NCI-H82 treated with DMSO at 0.1 percent for 48 hours (cell line): Measurements from ENCODE around the gene OR2AT4.
"Not testable (repeated sequence)": the region's sequence is repeated elsewhere in the genome, so short reads cannot be mapped to it uniquely, and the experiment has no call there.

Source experiments
- DNase-seq: peaks from one replicate; lab custom pipeline; 2025; ENCODE audit not compliant: unreplicated experiment; lab: John Stamatoyannopoulos, UW

The OR2AT4 gene

GRCh38 chr11:75068993-75069392 is 27.7 kb downstream of the OR2AT4 start:
- DNase-seq: no peak

GRCh38 chr11:75068559-75068958 is 28.1 kb downstream of the OR2AT4 start:
- no peak for DNase-seq

GRCh38 chr11:75066061-75066460 is 30.6 kb downstream of the OR2AT4 start:
- DNase-seq: no peak

- no peak for DNase-seq
Observed at GRCh38 chr11:75063741-75064314, 32.8 kb downstream of the OR2AT4 start.

- DNase-seq: no peak
Observed at GRCh38 chr11:75059299-75059698, 37.4 kb downstream of the OR2AT4 start.

- no peak for DNase-seq
Observed at GRCh38 chr11:75056814-75057213, 39.9 kb downstream of the OR2AT4 start.

- DNase-seq: no peak
Observed at GRCh38 chr11:75055511-75055910, 41.2 kb downstream of the OR2AT4 start.

GRCh38 chr11:75052457-75052856 is 44.2 kb downstream of the OR2AT4 start:
- no peak for DNase-seq

GRCh38 chr11:75051043-75051442 is 45.6 kb downstream of the OR2AT4 start:
- no peak for DNase-seq

- no peak for DNase-seq
Observed at GRCh38 chr11:75050516-75050915, 46.2 kb downstream of the OR2AT4 start.

GRCh38 chr11:75049501-75050266 is 47.0 kb downstream of the OR2AT4 start:
- not testable (repeated sequence) for DNase-seq

GRCh38 chr11:75047191-75047590 is 49.5 kb downstream of the OR2AT4 start:
- no peak for DNase-seq

- not testable (repeated sequence) for DNase-seq
Observed at GRCh38 chr11:75046668-75047067, 50.0 kb downstream of the OR2AT4 start.

- DNase-seq: not testable (repeated sequence)
Observed at GRCh38 chr11:75044381-75045170, 52.1 kb downstream of the OR2AT4 start.

- not testable (repeated sequence) for DNase-seq
Observed at GRCh38 chr11:75041821-75042220, 54.9 kb downstream of the OR2AT4 start.

GRCh38 chr11:75041263-75041662 is 55.4 kb downstream of the OR2AT4 start:
- DNase-seq: no peak

- DNase-seq: no peak
Observed at GRCh38 chr11:75040167-75040770, 56.4 kb downstream of the OR2AT4 start.

GRCh38 chr11:75035911-75036565 is 60.6 kb downstream of the OR2AT4 start:
- no peak for DNase-seq

GRCh38 chr11:75035256-75035655 is 61.4 kb downstream of the OR2AT4 start:
- DNase-seq: no peak

- DNase-seq: no peak
Observed at GRCh38 chr11:75033916-75034315, 62.8 kb downstream of the OR2AT4 start.

GRCh38 chr11:75032550-75032935 is 64.1 kb downstream of the OR2AT4 start:
- DNase-seq: no peak
